Measurements from ENCODE around the gene P2RY6.

P2RY6 gene

DNA sequence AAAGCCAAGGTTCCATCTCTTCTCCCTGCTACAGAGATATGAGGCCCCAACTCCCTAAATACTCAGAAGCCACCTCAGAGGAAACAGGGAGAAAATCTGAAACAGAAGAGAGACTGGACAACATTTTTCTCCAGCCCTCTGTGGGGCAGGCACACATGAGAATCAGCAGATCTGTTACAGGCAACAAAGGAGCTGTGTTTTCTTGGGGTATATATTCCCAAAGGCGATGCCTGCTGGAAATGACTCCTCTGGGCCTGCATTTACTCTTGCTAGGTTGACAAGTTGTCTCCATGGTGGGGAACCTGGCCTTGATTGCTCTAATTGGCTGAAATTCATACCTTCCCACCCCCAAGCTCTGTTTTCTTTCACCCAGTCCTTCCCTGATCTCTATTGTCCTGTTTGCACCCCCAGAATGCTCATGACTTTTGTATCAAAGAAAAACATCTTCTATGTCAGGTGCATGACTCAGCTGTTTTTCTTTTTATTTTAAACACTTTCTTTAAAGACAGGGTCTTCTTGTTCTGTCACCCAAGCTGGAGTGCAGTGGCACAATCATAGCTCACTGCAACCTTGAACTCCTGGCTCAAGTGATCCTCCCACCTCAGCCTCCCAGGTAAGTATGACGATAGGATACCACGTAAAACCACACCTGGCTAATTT is 23.5 kb upstream of the P2RY6 start:
- H3K27ac ChIP-seq: no peak overlapping the region
- no peak for TF ChIP-seq CTCF (conservative IDR thresholded peaks at IDR 0.05)

- TF ChIP-seq CTCF (conservative IDR thresholded peaks at IDR 0.05): no peak
- H3K27ac ChIP-seq: no peak overlapping the region
These were observed 22.8 kb upstream of the P2RY6 start for GRCh38 chr11:73249304-73249703.

GRCh38 chr11:73249853-73250783 is 22.0 kb upstream of the P2RY6 start:
- TF ChIP-seq CTCF (conservative IDR thresholded peaks at IDR 0.05): no peak

GRCh38 chr11:73252577-73253191 is 19.5 kb upstream of the P2RY6 start:
- no peak overlapping the region for H3K27ac ChIP-seq
- peak; percentile 63 for TF ChIP-seq CTCF (conservative IDR thresholded peaks at IDR 0.05)

More at GRCh38 chr11:73249853-73250783, 22.0 kb upstream of the P2RY6 start:
- H3K27ac ChIP-seq: no peak overlapping the region

GRCh38 chr11:73257342-73258103 is 14.6 kb upstream of the P2RY6 start:
- no peak for TF ChIP-seq CTCF (conservative IDR thresholded peaks at IDR 0.05)
- H3K27ac ChIP-seq: no peak overlapping the region

DNA sequence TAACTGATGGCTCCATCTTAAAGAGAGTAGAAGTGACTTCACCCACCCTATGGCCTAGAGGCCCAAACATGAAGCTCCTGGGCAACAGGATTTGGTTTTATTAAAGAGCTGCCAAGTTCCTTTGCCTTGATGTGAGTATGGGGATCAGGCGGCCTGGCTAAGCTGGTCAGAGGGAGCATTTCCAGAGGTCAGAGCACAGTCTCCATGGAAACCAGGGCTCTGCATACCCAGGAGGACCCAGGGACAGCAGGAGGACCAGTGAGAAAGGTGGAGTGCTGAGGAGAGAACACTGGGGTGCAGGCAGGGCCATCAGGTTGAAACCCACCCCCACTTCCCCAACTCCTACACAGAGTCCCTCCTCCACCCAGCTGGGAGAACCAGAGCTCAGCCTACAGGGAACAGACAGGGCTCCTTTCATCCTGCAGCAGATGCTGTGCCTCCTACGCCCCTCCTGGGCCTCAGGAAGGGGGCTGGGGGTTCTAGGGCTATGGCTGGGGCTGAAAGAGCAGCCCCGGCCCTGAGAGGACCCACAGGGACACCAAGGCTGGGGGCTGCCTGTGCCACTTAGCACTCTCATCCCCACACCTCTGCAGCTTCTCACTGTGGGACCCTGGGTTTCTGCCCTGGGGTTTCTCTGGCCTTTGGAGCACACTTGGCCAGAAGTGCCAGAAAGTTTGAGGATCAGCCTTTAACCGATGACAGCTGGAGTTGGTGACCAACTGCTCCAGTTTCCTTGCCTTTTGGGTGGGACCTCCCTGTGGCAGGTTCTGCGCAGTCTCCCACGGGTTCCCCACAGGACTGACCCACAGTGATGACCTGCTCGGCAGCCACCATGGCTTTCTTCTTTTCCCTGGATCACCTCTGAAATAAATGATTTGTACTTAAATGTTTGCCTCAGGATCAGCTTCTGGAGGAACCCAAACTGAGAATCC is 13.8 kb upstream of the P2RY6 start:
- no peak for TF ChIP-seq CTCF (conservative IDR thresholded peaks at IDR 0.05)
- no peak overlapping the region for H3K27ac ChIP-seq
